Measurements from ENCODE around the gene KCNIP1. TPM values are rescaled to one million over a fixed set of nuclear protein-coding genes. Genes with fewer than 3 reads are reported as not detected.

The KCNIP1 gene
- total and polyA plus RNA-seq, 2 of the 13 experiments (the other 11 are each of a cell fraction or from before 2014, with no cell fraction given), result not detected

DNA sequence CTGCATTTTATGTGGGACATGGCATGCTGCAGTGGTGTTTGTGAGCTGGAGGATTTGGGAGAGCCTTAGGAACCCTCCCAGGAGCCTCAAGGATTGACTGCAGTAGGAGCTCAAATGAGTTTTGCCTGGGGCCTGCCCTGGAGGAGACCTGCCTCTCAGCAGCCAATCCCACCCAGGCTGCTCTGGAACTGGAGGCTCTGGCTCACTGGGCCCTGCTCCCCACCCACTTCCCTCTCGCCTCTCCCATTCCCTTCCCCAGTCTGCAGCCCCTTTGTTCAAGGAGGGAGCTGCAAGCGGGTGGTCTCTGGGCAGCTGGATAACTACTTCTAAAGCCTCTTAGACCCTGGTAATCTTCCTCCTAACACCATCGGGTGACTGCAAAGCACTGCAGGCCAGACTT is 24.2 kb downstream of the KCNIP1 start:
- H3K4me1 ChIP-seq (ENCODE audit: insufficient read depth, low read length), result no peaks in the 10 kb centered on the region
- DNase-seq (ENCODE audit: low spot score) (no peak), ATAC-seq (no peak), FAIRE-seq (no peak)
- 0% methylated on average over 2 of the region's 3 CpGs for WGBS (ENCODE audit: low lambda C conversion rate)
- no TSS peak for BruUV-seq (replicated peaks)
- no peaks in the 10 kb centered on the region for H3K36me3 ChIP-seq (replicated peaks in 1 of 2; ENCODE audit: control insufficient read depth in 1 of 2, insufficient read depth in 2 of 2, low read length in 2 of 2)
- H3K27ac ChIP-seq (ENCODE audit: extremely low read length, insufficient read depth, low read length), result no peak overlapping the region
- no peaks in the 10 kb centered on the region for H4K20me1 ChIP-seq (ENCODE audit: insufficient read depth, low read length)
- intact Hi-C loops (cut with micrococcal nuclease; ENCODE audit: unreplicated experiment) (no loop called here), in situ Hi-C loops (cut with HindIII; ENCODE audit: extremely low pct_ligation_motif_present, low pct_unique_long_range_greater_than_20kb) (no loop called here)
- no peaks in the 10 kb centered on the region for H3K79me2 ChIP-seq (ENCODE audit: insufficient read depth, low read length)
- peaks cover 0 to under 1% of the 10 kb centered on the region in 2 experiments; a peak in 1 of 5 replicates for H3K27me3 ChIP-seq (ENCODE audit: control insufficient read depth in 1 of 2, insufficient read depth in 2 of 2, low read length in 2 of 2)
- no peak for TF ChIP-seq CREM (IDR thresholded peaks at IDR 0.05)
- no peak for TF ChIP-seq CREM (CRISPR knock-in tag; IDR thresholded peaks at IDR 0.05)
- TF ChIP-seq ZNF317 (CRISPR knock-in tag; IDR thresholded peaks at IDR 0.05), result no peak
- TF ChIP-seq, protein P1, sequence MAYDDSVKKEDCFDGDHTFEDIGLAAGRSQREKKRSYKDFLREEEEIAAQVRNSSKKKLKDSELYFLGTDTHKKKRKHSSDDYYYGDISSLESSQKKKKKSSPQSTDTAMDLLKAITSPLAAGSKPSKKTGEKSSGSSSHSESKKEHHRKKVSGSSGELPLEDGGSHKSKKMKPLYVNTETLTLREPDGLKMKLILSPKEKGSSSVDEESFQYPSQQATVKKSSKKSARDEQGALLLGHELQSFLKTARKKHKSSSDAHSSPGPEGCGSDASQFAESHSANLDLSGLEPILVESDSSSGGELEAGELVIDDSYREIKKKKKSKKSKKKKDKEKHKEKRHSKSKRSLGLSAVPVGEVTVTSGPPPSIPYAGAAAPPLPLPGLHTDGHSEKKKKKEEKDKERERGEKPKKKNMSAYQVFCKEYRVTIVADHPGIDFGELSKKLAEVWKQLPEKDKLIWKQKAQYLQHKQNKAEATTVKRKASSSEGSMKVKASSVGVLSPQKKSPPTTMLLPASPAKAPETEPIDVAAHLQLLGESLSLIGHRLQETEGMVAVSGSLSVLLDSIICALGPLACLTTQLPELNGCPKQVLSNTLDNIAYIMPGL (CRISPR knock-in tag; IDR thresholded peaks at IDR 0.05; ENCODE audit: borderline replicate concordance in 1 of 2, low read depth in 1 of 2), result no peak
- no peak for TF ChIP-seq ZNF891 (CRISPR knock-in tag; IDR thresholded peaks at IDR 0.05)
- TF ChIP-seq ZNF432 (CRISPR knock-in tag; IDR thresholded peaks at IDR 0.05; ENCODE audit: borderline replicate concordance), result no peak
- TF ChIP-seq, protein P2, sequence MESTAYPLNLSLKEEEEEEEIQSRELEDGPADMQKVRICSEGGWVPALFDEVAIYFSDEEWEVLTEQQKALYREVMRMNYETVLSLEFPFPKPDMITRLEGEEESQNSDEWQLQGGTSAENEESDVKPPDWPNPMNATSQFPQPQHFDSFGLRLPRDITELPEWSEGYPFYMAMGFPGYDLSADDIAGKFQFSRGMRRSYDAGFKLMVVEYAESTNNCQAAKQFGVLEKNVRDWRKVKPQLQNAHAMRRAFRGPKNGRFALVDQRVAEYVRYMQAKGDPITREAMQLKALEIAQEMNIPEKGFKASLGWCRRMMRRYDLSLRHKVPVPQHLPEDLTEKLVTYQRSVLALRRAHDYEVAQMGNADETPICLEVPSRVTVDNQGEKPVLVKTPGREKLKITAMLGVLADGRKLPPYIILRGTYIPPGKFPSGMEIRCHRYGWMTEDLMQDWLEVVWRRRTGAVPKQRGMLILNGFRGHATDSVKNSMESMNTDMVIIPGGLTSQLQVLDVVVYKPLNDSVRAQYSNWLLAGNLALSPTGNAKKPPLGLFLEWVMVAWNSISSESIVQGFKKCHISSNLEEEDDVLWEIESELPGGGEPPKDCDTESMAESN (CRISPR knock-in tag; conservative IDR thresholded peaks at IDR 0.05), result no peak
- H2AFZ ChIP-seq (ENCODE audit: low read length), result no peak overlapping the region
- no peak overlapping the region for H3K9ac ChIP-seq (ENCODE audit: insufficient read depth, low read depth, low read length)
- ChIA-PET POLR2A (no interaction called here), CTCF (ENCODE audit: low intra/inter-chr PET ratio, low total read pairs) (no interaction called here)
- no peaks in the 10 kb centered on the region for H3K9me3 ChIP-seq (ENCODE audit: low read length)
- H3K4me3 ChIP-seq (replicated peaks in 1 of 3; ENCODE audit: insufficient read depth in 1 of 3, low read depth in 2 of 3, low read length in 3 of 3), result no peak overlapping the region
- H3K4me2 ChIP-seq (ENCODE audit: low read depth, low read length), result no peak overlapping the region

Data from HepG2 (cell line).